Ishikawa (cell line): ENCODE measurements around the gene RAD51AP2.

ENCODE experiments used
- EP300 ChIP-seq: IDR thresholded peaks from 2 replicates; pipeline ENCODE4 v1.6.1; 2012; ENCODE audit warnings: borderline replicate concordance
- REST ChIP-seq: IDR thresholded peaks from 2 replicates; pipeline ENCODE4 v1.6.1; 2012; ENCODE audit warnings: low read depth, mild to moderate bottlenecking
- TAF1 ChIP-seq: IDR thresholded peaks from 2 replicates; pipeline ENCODE4 v1.6.1; 2012; ENCODE audit warnings: low read depth, mild to moderate bottlenecking
- TCF12 ChIP-seq: IDR thresholded peaks from 2 replicates; pipeline ENCODE4 v1.6.1; 2012; ENCODE audit warnings: low read depth
- TF ChIP-seq, protein P1 (sequence below): IDR thresholded peaks from 2 replicates; pipeline ENCODE4 v1.6.1; 2012

GRCh38 chr2:17538022-17538843 is 20.0 kb upstream of the RAD51AP2 start:
- TF ChIP-seq REST (no peak), EP300 (no peak), TAF1 (no peak), TCF12 (no peak)
- TF ChIP-seq, protein P1, sequence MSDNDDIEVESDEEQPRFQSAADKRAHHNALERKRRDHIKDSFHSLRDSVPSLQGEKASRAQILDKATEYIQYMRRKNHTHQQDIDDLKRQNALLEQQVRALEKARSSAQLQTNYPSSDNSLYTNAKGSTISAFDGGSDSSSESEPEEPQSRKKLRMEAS: no peak
